T-cell (primary cell): Measurements from ENCODE around the gene WNK2. TPM values are rescaled to one million over a fixed set of nuclear protein-coding genes. Genes with fewer than 3 reads are reported as not detected.

Experiments
- ATAC-seq, 4 experiments: fragments of 200-7000 bp in 3 of 4; fragments of 150-1000 bp in 1 of 4; cut with Tn5 transposase; replicated peaks in 1 of 4; 1 replicate in 3 of 4; 2 replicates in 1 of 4; pipeline ENCODE4 v1.10.0; 2021; ENCODE audit warnings: moderate library complexity in 3 of 4, mild to moderate bottlenecking in 2 of 4, moderate number of reproducible peaks in 1 of 4
- CTCF ChIA-PET, 2 donors: fragments of 300-600 bp; sonication (Branson Sonifier 250); formaldehyde crosslinking; loops; one replicate each; lab custom pipeline; 2022; ENCODE audit warnings: antibody characterized with exemption in 2 of 2; lab: Charles Lee
- POLR2A ChIA-PET, 2 donors: fragments of 300-600 bp; sonication (Branson Sonifier 250); formaldehyde crosslinking; loops; one replicate each; lab custom pipeline; 2022; ENCODE audit warnings: antibody characterized with exemption in 2 of 2; lab: Charles Lee
- DNase-seq, 35 experiments: peaks; one replicate each; pipeline versions ENCODE4 v3.0.0 to v3.0.0-alpha.2; 2013 to 2023
- H3K27ac ChIP-seq: one replicate; pipeline ENCODE4 v1.5.1; 2013; ENCODE audit warnings: low read length
- H3K27me3 ChIP-seq, 2 experiments: replicated peaks in 1 of 2; 1 replicate in 1 of 2; 2 replicates in 1 of 2; pipeline versions ENCODE4 v1.6.1 to v1.7.0; 2013; ENCODE audit warnings: low read length in 1 of 2, mixed read lengths in 1 of 2; ENCODE audit not compliant: control insufficient read depth in 2 of 2, insufficient read depth in 2 of 2; ENCODE audit errors: extremely low read depth in 1 of 2
- H3K36me3 ChIP-seq, 2 donors: 1 replicate in 1 of 2; 2 replicates in 1 of 2; pipeline versions ENCODE4 v1.6.1 to v1.7.0; 2013; ENCODE audit warnings: low read length in 1 of 2; ENCODE audit not compliant: control insufficient read depth in 2 of 2, insufficient read depth in 1 of 2; ENCODE audit errors: extremely low read depth in 1 of 2
- H3K4me1 ChIP-seq, 2 experiments: 1 replicate in 1 of 2; 2 replicates in 1 of 2; pipeline versions ENCODE4 v1.6.1 to v1.7.0; 2013; ENCODE audit warnings: low read length in 2 of 2, mixed read lengths in 1 of 2; ENCODE audit not compliant: insufficient read depth in 2 of 2, control insufficient read depth in 1 of 2; ENCODE audit errors: extremely low read depth in 1 of 2
- H3K4me3 ChIP-seq, 2 donors: 1 replicate in 1 of 2; 2 replicates in 1 of 2; pipeline versions ENCODE4 v1.5.1 to v1.7.0; 2013; ENCODE audit warnings: mild to moderate bottlenecking in 2 of 2, low read length in 1 of 2, moderate library complexity in 1 of 2; ENCODE audit not compliant: control insufficient read depth in 1 of 2; ENCODE audit errors: extremely low read depth in 1 of 2
- H3K9me3 ChIP-seq: 2 replicates; pipeline ENCODE4 v1.7.0; 2013
- H3K27ac Mint-ChIP-seq, 2 donors: one replicate each; pipeline ENCODE4 v1.8.0; 2020 to 2021; ENCODE audit warnings: mild to moderate bottlenecking in 2 of 2, mixed read lengths in 2 of 2
- H3K27me3 Mint-ChIP-seq, 2 donors: one replicate each; pipeline ENCODE4 v1.8.0; 2021 to 2022; ENCODE audit warnings: mixed read lengths in 2 of 2
- H3K36me3 Mint-ChIP-seq: one replicate; pipeline ENCODE4 v1.8.0; 2021; ENCODE audit warnings: mixed read lengths
- H3K4me1 Mint-ChIP-seq, 3 donors: one replicate each; pipeline ENCODE4 v1.8.0; 2020 to 2022; ENCODE audit warnings: mixed read lengths in 3 of 3, mild to moderate bottlenecking in 1 of 3
- H3K4me3 Mint-ChIP-seq, 3 donors: one replicate each; pipeline ENCODE4 v1.8.0; 2020 to 2022; ENCODE audit warnings: mild to moderate bottlenecking in 3 of 3, mixed read lengths in 3 of 3, moderate library complexity in 3 of 3
- H3K9me3 Mint-ChIP-seq, 3 donors: one replicate each; pipeline ENCODE4 v1.8.0; 2020 to 2022; ENCODE audit warnings: mixed read lengths in 3 of 3
- WGBS: methylation state at CpG from one replicate; pipeline ENCODE4 v1.1.5; 2013; ENCODE audit warnings: missing lambda C conversion rate; ENCODE audit not compliant: insufficient coverage; 5-methylcytosine and 5-hydroxymethylcytosine counted together
- total RNA-seq, 35 experiments: library from RNA in 6 of 35; stranded (reverse) in 6 of 35; fragments of 120-200 nt in 1 of 35; gene quantifications; one replicate each; pipeline versions ENCODE4 v1.2.1 to v1.2.4 and lab custom pipeline; 2013 to 2026

WNK2 gene
- total RNA-seq, 5 donors from 2014 or later (not counting 1 experiment from before 2014, with no cell fraction given): 0.12 to 0.95 (median 0.48) TPM

DNA sequence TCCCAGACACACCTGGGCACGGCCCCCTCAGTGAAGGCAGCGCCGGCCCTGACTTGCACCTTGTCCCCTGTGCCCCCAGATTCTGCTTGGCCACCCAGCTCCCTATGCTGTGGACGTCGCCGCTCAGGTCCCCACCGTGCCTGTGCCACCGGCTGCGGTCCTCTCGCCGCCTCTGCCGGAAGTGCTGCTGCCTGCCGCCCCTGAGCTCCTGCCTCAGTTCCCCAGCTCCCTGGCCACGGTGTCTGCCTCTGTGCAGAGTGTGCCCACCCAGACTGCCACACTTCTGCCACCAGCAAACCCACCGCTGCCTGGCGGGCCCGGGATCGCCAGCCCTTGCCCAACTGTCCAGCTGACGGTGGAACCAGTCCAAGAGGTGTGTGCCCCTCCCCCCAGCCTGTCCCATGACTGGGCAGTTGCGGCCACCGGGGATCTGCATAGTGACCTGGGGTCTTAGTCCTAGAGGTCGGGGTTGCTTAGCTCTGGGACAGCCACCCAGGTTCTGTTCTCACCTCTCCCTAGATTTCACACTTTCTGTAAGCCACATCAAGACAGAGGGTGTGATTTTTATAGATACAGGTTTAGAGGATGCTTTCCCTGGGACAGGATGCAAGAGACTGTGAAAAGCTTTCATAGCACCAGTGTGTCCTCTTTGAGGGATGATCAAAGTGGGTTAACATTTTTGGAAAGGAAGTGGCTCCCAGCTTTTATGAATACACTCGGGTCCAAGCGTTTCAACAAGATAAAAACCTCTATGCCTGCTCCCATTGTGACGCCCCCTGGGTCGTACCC, 78.0 kb downstream of the WNK2 start:
- ATAC-seq: no peak
- peaks cover 0 to 4% (median 0%) of the 10 kb centered on the region in 3 donors for H3K4me1 Mint-ChIP-seq
- no peaks in the 10 kb centered on the region for H3K9me3 Mint-ChIP-seq
- H3K4me1 ChIP-seq: no peaks in the 10 kb centered on the region
- H3K9me3 ChIP-seq: no peaks in the 10 kb centered on the region
- WGBS: 88% methylated on average over 15 of the region's 26 CpGs
- H3K27ac ChIP-seq: no peak overlapping the region
- POLR2A ChIA-PET: no interaction called here
- no peak overlapping the region for H3K4me3 Mint-ChIP-seq
- DNase-seq: peak in 2 of 35 experiments; percentile 4 to 7
- peaks cover 0 to 43% of the 10 kb centered on the region in 2 experiments for H3K27me3 ChIP-seq
- H3K36me3 ChIP-seq: no peaks in the 10 kb centered on the region
- CTCF ChIA-PET: no interaction called here
- H3K4me3 ChIP-seq: no peak overlapping the region
- no peaks in the 10 kb centered on the region for H3K36me3 Mint-ChIP-seq
- H3K27me3 Mint-ChIP-seq: peaks cover 0 to 4% of the 10 kb centered on the region in 2 donors
- no peak overlapping the region for H3K27ac Mint-ChIP-seq

DNA sequence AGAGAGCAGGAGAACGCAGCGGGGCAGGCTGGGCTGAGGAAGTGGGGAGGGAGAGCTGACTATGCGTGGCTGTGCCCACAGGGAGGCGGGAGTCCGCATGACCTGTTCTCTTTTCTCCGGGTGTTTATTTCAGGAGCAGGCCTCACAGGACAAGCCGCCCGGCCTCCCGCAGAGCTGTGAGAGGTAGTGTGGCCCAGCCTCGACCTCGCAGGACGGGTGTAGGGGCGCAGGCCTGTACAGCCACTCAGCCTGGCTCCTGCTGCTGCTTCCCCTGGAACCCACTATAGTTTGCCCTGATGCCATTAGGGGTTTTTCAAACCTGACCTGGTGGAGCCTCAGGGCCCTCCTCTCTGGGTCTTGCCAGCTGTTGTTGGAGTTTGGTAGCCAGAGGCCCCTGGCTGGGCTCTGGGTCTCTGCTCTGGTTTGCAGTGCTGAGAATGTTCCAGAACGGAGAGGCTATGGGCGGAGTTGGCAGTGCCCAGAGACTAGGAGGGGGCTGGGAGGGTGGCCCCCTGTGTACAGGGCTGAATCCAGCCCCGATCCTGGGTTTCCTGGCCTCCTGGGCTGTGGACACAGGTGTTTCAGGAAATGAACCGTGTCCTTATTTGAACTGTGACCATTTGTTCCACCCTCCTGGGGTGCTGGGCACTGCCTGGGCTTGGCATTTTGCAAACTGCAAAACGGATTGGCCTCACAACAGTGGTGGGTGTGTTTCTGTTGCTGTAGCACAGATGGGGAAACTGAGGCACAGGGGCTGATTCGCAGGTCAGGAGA, 78.8 kb downstream of the WNK2 start:
- POLR2A ChIA-PET: no interaction called here
- peaks cover 0 to 4% of the 10 kb centered on the region in 2 donors for H3K27me3 Mint-ChIP-seq
- 87% methylated on average over 12 of the region's 19 CpGs for WGBS
- H3K4me3 Mint-ChIP-seq: no peak overlapping the region
- H3K36me3 Mint-ChIP-seq: no peaks in the 10 kb centered on the region
- Histone ChIP-seq H3K27ac (no peak overlapping the region), H3K36me3 (no peaks in the 10 kb centered on the region), H3K9me3 (no peaks in the 10 kb centered on the region), H3K4me3 (no peak overlapping the region), H3K27me3 (peaks cover 0 to 50% of the 10 kb centered on the region in 2 experiments), H3K4me1 (peaks cover 0 to under 1% of the 10 kb centered on the region in 2 experiments)
- no peak overlapping the region for H3K27ac Mint-ChIP-seq
- CTCF ChIA-PET: no interaction called here
- peaks cover 3 to 7% (median 4%) of the 10 kb centered on the region in 3 donors for H3K4me1 Mint-ChIP-seq
- H3K9me3 Mint-ChIP-seq: no peaks in the 10 kb centered on the region
- DNase-seq (peak in 2 of 35 experiments; percentile 3), ATAC-seq (no peak)

- no peaks in the 10 kb centered on the region for H3K36me3 ChIP-seq
- H3K27ac Mint-ChIP-seq: no peak overlapping the region
- ATAC-seq (no peak), DNase-seq (peak in 2 of 35 experiments; percentile 2 to 10)
- WGBS: 87% methylated on average over 16 of the region's 41 CpGs
- H3K27me3 ChIP-seq: peaks cover 0 to 55% of the 10 kb centered on the region in 2 experiments
- no peak overlapping the region for H3K4me3 ChIP-seq
- H3K9me3 Mint-ChIP-seq: no peaks in the 10 kb centered on the region
- CTCF ChIA-PET: interaction anchor here in 1 of 2 donors (0.6 kb wide), 1 partner anchor 212 kb away, joined by 3 read pairs; no protein-coding TSS in a partner anchor
- no peaks in the 10 kb centered on the region for H3K36me3 Mint-ChIP-seq
- H3K4me1 Mint-ChIP-seq: peaks cover 6 to 10% (median 10%) of the 10 kb centered on the region in 3 donors
- no peak overlapping the region for H3K4me3 Mint-ChIP-seq
- H3K27me3 Mint-ChIP-seq: peaks cover 0 to 6% of the 10 kb centered on the region in 2 donors
- H3K9me3 ChIP-seq: no peaks in the 10 kb centered on the region
- peaks cover 0 to 9% of the 10 kb centered on the region in 2 experiments for H3K4me1 ChIP-seq
- POLR2A ChIA-PET: no interaction called here
- H3K27ac ChIP-seq: no peak overlapping the region
Observed at GRCh38 chr9:93263334-93264229, 79.6 kb downstream of the WNK2 start.

DNA sequence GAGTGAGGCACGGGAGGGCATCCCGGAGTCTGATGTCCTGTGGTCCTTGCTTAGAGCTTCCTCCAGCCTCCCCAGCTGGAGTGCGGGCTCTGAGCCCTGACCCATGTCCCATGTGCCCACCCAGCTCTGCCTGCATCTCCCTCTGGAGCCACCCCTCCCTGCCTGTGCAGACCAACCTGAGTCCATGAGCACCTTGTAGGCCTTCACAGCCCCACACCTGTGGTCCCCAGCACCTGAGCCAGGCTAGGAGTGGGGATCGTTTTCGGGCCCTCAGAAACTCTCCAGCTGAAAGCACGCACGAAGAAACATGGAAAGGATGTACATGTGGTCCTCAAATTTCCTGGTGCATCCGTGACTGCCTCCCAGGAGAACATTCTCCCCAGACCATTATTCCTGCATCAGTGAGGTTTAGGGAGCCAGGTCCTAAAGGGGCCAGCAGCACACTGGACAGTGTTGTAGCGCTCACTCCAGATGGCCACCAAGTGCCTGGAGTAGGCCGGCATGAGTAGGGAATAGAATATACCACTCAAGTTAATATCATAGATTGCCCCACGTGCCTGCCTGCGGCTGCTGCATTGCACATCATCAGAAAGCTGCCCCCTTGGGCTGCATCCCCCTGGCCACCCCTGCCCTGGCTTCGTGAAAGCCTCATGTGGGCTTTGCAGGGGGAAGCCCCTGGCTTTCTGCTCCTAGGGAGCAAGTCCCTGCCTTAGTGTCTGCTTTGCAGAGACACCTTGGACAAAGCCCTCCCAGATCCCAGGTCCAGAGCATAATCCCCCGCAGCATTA, 80.6 kb downstream of the WNK2 start:
- Histone ChIP-seq H3K9me3 (no peaks in the 10 kb centered on the region), H3K27ac (no peak overlapping the region), H3K4me1 (peaks cover 4 to 18% of the 10 kb centered on the region in 2 experiments), H3K27me3 (peaks cover 0 to 60% of the 10 kb centered on the region in 2 experiments), H3K4me3 (no peak overlapping the region), H3K36me3 (no peaks in the 10 kb centered on the region)
- H3K27me3 Mint-ChIP-seq: peaks cover 0 to 11% of the 10 kb centered on the region in 2 donors
- peaks cover 15 to 20% (median 18%) of the 10 kb centered on the region in 3 donors for H3K4me1 Mint-ChIP-seq
- ATAC-seq: no peak
- no peaks in the 10 kb centered on the region for H3K9me3 Mint-ChIP-seq
- 87% methylated on average over 9 of the region's 14 CpGs for WGBS
- ChIA-PET POLR2A (no interaction called here), CTCF (interaction anchor here in 1 of 2 donors (0.6 kb wide), 1 partner anchor 211 kb away, joined by 3 read pairs; no protein-coding TSS in a partner anchor)
- no peaks in the 10 kb centered on the region for H3K36me3 Mint-ChIP-seq
- H3K27ac Mint-ChIP-seq: no peak overlapping the region
- no peak overlapping the region for H3K4me3 Mint-ChIP-seq
- DNase-seq: peak in 2 of 35 experiments; percentile 4 to 12

- Histone ChIP-seq H3K9me3 (no peaks in the 10 kb centered on the region), H3K4me1 (peaks cover 4 to 20% of the 10 kb centered on the region in 2 experiments), H3K36me3 (no peaks in the 10 kb centered on the region), H3K27ac (no peak overlapping the region), H3K27me3 (peaks cover 0 to 62% of the 10 kb centered on the region in 2 experiments), H3K4me3 (no peak overlapping the region)
- DNase-seq (peak in 3 of 35 experiments; percentile 5 to 24 (median 8)), ATAC-seq (no peak)
- no peak overlapping the region for H3K27ac Mint-ChIP-seq
- whole genome bisulfite sequencing: 71% methylated on average over 6 of the region's 12 CpGs
- H3K9me3 Mint-ChIP-seq: no peaks in the 10 kb centered on the region
- peaks cover 0 to 19% of the 10 kb centered on the region in 2 donors for H3K27me3 Mint-ChIP-seq
- peaks cover 15 to 27% (median 27%) of the 10 kb centered on the region in 3 donors for H3K4me1 Mint-ChIP-seq
- no peak overlapping the region for H3K4me3 Mint-ChIP-seq
- CTCF ChIA-PET: no interaction called here
- no peaks in the 10 kb centered on the region for H3K36me3 Mint-ChIP-seq
- POLR2A ChIA-PET: no interaction called here
Observed at GRCh38 chr9:93265301-93265971, 81.5 kb downstream of the WNK2 start.
